Keratinocyte (primary cell): ENCODE measurements around the gene CPA5.

Source experiments
- CTCF ChIP-seq, 3 experiments: IDR thresholded peaks in 1 of 3; conservative IDR thresholded peaks in 1 of 3; optimal IDR thresholded peaks in 1 of 3; 2 replicates in 2 of 3; 3 replicates in 1 of 3; pipeline versions ENCODE3 to v1.5.1; 2011; ENCODE audit warnings: low read length in 3 of 3, mild to moderate bottlenecking in 3 of 3, moderate library complexity in 2 of 3, control low read depth in 1 of 3, inconsistent platforms in 1 of 3; ENCODE audit not compliant: insufficient read depth in 2 of 3; ENCODE audit errors: extremely low read depth in 1 of 3
- EZH2 ChIP-seq: IDR thresholded peaks from one replicate; pipeline ENCODE4 v1.6.1; 2012; ENCODE audit warnings: inconsistent platforms, mild to moderate bottlenecking, low read length, moderate library complexity

GRCh38 chr7:130344271-130344866 lies at the start of gene CPA5:
- TF ChIP-seq CTCF (optimal IDR thresholded peaks at IDR 0.05 in 1 of 3, IDR thresholded peaks at IDR 0.05 in 1 of 3, conservative IDR thresholded peaks at IDR 0.05 in 1 of 3; ENCODE audit: extremely low read depth in 1 of 3, insufficient read depth in 2 of 3, low read length in 3 of 3): no peak
- TF ChIP-seq EZH2: no peak
